Kidney epithelial cell (primary cell): ENCODE measurements around the gene DOC2B. TPM values are rescaled to one million over a fixed set of nuclear protein-coding genes. Genes with fewer than 3 reads are reported as not detected.

Experiments used
- DNase-seq: peaks from one replicate; pipeline ENCODE4 v3.0.0-alpha.2; 2010; ENCODE audit warnings: low read depth
- H3K27me3 ChIP-seq: 2 replicates; pipeline ENCODE4 v1.6.0; 2011; ENCODE audit warnings: low read length; ENCODE audit not compliant: control insufficient read depth, insufficient read depth
- H3K36me3 ChIP-seq: 2 replicates; pipeline ENCODE4 v1.5.1; 2011; ENCODE audit warnings: low read length; ENCODE audit not compliant: control insufficient read depth, insufficient read depth
- H3K4me3 ChIP-seq: 2 replicates; pipeline ENCODE4 v1.5.1; 2011; ENCODE audit warnings: low read depth, mild to moderate bottlenecking, control low read depth, low read length
- total RNA-seq: library from RNA; depleted of rRNA; stranded (reverse); fragments of >200 nt; gene quantifications from 2 replicates; pipeline ENCODE4 v1.2.3, GENCODE V29; 2015
- TF ChIP-seq, protein P1 (sequence below): IDR thresholded peaks from 2 replicates; pipeline ENCODE4 v1.5.1; 2011; ENCODE audit warnings: mild to moderate bottlenecking, moderate library complexity, low read length, control low read depth, inconsistent platforms; ENCODE audit not compliant: insufficient read depth, poor library complexity, severe bottlenecking

DOC2B gene
- total RNA-seq, 1 donor from 2014 or later = 38.1 TPM

DNA sequence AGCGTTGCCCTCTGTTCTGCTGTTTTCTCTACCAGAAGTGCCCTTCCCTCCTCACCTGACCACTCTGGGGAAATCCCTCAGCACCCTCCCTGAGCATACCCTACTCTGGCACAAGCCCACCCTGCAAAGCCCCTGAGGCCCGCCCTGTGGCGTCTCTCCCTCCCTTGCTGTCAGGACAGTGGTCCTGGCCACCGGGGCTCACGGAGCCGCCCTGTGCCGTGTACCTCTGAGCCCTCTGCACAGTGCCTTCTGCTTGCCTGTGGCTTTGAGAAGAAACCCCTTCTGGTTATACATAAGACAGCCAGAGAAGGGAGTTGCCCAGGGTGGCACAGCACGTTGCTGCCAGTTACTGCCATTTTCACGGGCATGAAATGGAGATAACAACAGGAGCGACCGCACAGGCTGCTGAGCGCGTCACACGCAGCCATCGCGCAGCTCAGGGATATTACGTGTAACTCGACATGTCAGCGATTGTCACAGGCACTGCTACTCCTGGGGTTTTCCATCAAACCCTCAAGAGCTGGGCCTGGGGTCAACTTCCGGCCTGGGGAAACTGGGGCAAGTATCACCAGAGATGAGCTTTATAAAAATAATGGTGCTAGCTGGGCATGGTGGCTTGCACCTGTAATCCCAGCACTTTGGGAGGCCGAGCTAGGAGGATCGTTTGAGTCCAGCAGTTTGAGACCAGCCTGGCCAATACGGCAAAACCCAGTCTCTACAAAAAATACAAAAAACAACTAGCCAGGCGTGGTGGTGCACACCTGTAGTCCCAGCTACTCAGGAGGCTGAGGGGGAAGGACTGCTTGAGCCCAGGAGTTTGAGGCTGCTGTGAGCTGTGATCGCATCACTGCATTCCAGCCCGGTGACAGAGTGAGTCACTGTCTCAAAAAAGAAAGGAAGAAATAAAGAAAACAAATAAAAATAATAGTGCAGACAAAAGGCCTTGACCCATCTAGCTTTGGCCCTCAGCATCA is 29.3 kb downstream of the DOC2B start:
- TF ChIP-seq, protein P1, sequence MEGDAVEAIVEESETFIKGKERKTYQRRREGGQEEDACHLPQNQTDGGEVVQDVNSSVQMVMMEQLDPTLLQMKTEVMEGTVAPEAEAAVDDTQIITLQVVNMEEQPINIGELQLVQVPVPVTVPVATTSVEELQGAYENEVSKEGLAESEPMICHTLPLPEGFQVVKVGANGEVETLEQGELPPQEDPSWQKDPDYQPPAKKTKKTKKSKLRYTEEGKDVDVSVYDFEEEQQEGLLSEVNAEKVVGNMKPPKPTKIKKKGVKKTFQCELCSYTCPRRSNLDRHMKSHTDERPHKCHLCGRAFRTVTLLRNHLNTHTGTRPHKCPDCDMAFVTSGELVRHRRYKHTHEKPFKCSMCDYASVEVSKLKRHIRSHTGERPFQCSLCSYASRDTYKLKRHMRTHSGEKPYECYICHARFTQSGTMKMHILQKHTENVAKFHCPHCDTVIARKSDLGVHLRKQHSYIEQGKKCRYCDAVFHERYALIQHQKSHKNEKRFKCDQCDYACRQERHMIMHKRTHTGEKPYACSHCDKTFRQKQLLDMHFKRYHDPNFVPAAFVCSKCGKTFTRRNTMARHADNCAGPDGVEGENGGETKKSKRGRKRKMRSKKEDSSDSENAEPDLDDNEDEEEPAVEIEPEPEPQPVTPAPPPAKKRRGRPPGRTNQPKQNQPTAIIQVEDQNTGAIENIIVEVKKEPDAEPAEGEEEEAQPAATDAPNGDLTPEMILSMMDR = no peak
- Histone ChIP-seq H3K4me3 (no peak overlapping the region), H3K36me3 (peaks cover 6% of the 10 kb centered on the region), H3K27me3 (no peaks in the 10 kb centered on the region)
- no peak for DNase-seq

DNA sequence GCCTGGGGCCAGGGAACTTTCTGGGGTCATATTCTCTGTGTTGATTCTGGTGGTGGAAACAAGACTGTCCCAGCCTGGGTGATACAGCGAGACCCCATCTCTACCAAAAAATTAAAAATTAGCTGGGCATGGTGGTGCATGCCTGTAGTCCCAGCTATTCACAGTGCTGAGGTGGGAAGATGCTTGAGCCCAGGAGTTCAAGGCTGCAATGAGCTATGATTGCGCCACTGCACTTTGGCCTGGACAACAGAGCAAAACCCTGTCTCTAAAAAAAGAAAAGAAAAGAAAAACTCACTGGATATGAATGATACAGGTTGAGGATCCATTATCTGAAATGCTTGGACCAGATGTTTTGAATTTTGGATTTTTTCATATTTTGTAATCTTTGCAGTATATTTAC is 30.4 kb downstream of the DOC2B start:
- TF ChIP-seq, protein P1 = no peak
- H3K4me3 ChIP-seq = no peak overlapping the region
- DNase-seq = no peak
- H3K27me3 ChIP-seq = no peaks in the 10 kb centered on the region
- H3K36me3 ChIP-seq = peaks cover 7% of the 10 kb centered on the region

DNA sequence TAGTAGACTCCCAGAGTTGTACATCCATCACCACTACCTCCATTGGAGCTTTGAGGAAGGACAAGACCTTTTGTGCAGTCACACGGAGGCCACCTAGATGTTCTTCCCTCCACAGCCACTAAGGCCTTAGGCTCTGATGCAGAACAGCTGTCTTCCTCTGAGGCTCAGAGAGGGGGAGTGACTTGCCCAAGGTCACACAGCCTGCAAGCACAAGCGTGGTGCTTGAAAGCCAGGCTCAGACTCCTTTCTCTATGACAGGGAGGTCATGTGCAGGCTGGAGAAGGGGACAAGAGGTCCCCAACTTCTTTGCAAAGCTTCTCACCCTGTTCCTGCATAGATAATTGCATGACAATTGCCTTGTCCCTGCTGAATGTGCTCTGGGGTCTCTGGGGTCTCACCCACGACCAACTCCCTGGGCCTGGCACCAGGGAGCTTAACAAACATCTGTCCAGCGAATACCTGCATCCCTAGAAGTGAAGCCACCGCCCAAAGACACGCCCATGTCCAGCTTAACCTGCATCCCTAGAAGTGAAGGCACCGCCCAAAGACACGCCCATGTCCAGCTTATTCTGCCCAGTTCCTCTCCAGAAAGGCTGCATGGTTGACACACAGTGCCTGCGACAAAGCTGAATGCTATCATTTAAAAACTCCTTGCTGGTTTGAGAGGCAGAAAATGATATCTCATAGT is 31.4 kb downstream of the DOC2B start:
- Histone ChIP-seq H3K36me3 (peaks cover 7% of the 10 kb centered on the region), H3K27me3 (no peaks in the 10 kb centered on the region), H3K4me3 (no peak overlapping the region)
- DNase-seq = no peak
- TF ChIP-seq, protein P1 = no peak

DNA sequence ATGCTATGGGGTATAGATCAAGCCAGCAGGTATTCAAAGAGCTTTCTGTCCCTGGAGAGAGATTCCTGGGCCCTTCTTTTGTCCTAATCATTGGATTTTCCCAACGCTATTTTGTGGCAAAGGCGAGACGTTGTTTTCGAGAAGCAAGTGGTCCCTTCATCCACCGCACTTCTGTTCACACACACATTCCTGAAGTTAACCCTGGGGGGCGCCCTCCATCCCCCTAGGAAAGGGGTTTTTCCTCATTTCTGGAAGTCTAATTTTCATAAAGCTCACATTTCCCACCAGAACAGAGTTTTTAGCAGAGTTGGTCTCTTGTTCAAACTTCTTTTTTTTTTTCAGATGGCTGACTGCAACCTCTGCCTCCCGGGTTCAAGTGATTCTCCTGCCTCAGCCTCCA is 32.2 kb downstream of the DOC2B start:
- no peak overlapping the region for H3K4me3 ChIP-seq
- H3K27me3 ChIP-seq = no peaks in the 10 kb centered on the region
- TF ChIP-seq, protein P1 = no peak
- peaks cover 7% of the 10 kb centered on the region for H3K36me3 ChIP-seq
- DNase-seq = no peak

DNA sequence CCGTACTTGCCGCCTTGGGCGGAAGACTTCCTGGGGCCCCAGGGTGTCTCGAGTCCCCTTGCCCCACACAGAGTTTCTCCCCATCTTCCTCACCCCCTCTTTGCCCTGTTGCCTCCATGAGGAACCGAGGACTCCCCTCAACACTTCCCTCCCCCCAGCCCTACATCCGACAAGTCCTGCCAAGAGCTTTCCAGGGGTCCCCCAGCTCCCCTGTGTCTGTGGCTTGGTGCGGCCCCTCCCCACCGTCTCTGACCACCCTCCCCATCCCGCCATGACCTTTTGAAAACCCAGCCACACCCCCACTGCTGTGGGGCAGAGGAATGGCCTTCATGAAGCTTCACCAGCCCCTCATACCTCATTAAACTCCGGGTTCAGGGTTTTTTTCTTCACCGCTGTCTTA is 32.7 kb downstream of the DOC2B start:
- TF ChIP-seq, protein P1 = no peak
- no peak for DNase-seq
- Histone ChIP-seq H3K27me3 (no peaks in the 10 kb centered on the region), H3K4me3 (no peak overlapping the region), H3K36me3 (peaks cover 7% of the 10 kb centered on the region)
